ENCODE data around the gene PSMD11. TPM values are rescaled to one million over a fixed set of nuclear protein-coding genes. Genes with fewer than 3 reads are reported as not detected.
"Not testable (repeated sequence)": the region's sequence is repeated elsewhere in the genome, so short reads cannot be mapped to it uniquely, and the experiment has no call there.

The PSMD11 gene
- 119 and 172 TPM in 2 replicates for total RNA-seq (2014; rRNA removed; shearing (Covaris generic))

GRCh38 chr17:32444301-32445073 is at the start of gene PSMD11:
TSS of gene PSMD11 (plus strand) at chr17:32444510. CDS start at chr17:32444524, 14 bp downstream.
- peak; percentile 95 for DNase-seq (ENCODE audit: low spot score)

DNA sequence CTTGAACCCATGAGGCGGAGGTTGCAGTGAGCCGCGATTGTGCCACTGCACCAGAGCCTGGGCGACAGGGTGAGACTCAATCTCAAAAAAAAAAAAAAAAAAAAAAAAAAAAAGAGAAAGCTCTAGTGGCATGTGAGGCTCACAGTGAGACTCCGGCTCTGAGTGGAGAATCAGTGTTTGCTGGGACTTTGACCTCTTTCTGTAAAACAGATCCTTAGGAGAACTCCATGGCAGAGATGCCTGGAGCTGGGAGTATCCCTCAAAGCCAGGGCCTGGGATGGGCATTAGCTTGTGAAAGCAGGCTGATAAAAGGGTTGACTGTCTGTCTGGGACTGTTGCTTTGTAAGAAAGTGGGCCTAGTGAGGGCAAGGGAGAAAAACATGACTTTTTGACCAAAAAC is 48.0 kb upstream of the PSMD11 start:
- DNase-seq (ENCODE audit: low spot score), result no peak

DNA sequence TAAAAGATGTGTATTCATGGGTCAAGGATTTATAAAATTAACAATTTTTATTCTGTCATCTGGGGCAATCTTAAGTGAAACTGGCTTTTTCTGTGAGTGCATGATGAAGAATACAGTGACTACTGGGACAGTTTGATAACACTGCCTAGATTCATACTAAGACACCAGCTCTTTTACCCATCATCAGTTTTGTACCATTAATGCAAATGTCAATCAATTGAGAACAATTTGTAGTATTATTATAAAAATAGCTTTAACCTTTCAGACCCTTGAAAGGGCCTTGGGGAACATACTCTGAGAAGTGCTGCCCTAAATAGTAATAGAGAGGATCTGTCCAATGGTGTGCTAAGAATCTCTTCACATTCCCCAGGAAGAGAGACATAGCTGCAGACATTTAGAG is 45.4 kb upstream of the PSMD11 start:
- no peak for DNase-seq (ENCODE audit: low spot score)

DNA sequence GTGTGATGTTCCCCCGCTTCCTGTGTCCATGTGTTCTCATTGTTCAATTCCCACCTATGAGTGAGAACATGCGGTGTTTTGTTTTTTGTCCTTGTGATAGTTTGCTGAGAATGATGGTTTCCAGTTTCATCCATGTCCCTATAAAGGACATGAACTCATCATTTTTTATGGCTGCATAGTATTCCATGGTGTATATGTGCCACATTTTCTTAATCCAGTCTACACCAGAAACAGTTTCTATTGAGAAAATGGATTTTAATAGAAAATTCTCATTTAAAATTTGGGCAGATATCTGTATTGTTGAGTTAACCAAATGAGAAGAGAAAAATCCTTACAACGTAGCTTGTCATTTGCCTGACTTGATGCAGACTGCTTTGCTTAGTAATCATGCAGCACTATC is 34.2 kb upstream of the PSMD11 start:
- not testable (repeated sequence) for DNase-seq (ENCODE audit: low spot score)

- DNase-seq (ENCODE audit: low spot score), result no peak
Observed at GRCh38 chr17:32426894-32427293, 17.4 kb upstream of the PSMD11 start.

GRCh38 chr17:32429598-32429997 is 14.7 kb upstream of the PSMD11 start:
- DNase-seq (ENCODE audit: low spot score), result no peak

DNA sequence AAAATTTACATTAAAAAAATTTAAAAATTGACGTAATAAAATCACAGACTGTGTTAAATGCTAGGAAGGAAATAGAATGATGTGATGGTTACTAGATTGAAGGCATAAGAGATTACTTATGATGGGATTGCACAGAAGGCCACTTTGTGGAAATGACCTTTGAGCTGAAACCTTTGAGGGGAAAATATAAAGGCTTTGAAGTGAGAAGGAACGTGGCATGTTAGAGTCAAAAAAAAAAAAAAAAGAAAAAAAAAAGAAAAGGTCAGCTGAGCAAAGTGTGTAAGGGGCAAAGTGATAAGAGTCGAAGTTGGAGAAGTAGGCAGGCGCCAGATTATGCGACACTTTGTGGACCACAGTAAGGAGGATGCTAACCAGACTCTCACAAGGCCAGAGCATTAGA is 3.6 kb upstream of the PSMD11 start:
- DNase-seq (ENCODE audit: low spot score), result no peak

GRCh38 chr17:32441886-32442285 is 2.4 kb upstream of the PSMD11 start:
- no peak for DNase-seq (ENCODE audit: low spot score)

GRCh38 chr17:32443827-32444300 is 446 bp upstream of the PSMD11 start:
- no peak for DNase-seq (ENCODE audit: low spot score)

- peak; percentile 30 for DNase-seq (ENCODE audit: low spot score)
Observed at GRCh38 chr17:32445074-32445415, 735 bp downstream of the PSMD11 start.

- DNase-seq (ENCODE audit: low spot score), result no peak
Observed at GRCh38 chr17:32445497-32445896, 1.2 kb downstream of the PSMD11 start.

- peak; percentile 18 for DNase-seq (ENCODE audit: low spot score)
Observed at GRCh38 chr17:32445971-32446370, 1.7 kb downstream of the PSMD11 start.

- no peak for DNase-seq (ENCODE audit: low spot score)
Observed at GRCh38 chr17:32446949-32447348, 2.6 kb downstream of the PSMD11 start.

- no peak for DNase-seq (ENCODE audit: low spot score)
Observed at GRCh38 chr17:32449963-32450362, 5.7 kb downstream of the PSMD11 start.

GRCh38 chr17:32450379-32450778 is 6.1 kb downstream of the PSMD11 start:
- not testable (repeated sequence) for DNase-seq (ENCODE audit: low spot score)

DNA sequence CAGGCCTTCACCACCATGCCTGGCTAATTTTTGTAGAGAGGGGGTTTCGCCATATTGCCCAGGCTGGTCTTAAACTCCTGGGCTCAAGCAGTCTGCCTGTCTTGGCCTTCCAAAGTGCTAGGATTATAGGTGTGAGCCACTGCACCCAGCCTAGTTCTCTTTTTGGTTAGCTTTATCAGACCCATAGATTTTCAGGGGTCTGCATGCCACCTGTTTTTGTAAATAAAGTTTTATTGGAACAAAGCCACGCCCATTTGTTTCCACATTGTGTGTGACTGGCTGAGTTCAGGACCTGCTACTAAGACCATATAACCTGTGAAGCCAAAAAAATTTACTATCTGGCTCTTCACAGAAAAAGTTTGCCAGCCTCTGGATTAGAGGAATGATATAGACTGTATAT is 7.6 kb downstream of the PSMD11 start:
- DNase-seq (ENCODE audit: low spot score), result no peak

DNA sequence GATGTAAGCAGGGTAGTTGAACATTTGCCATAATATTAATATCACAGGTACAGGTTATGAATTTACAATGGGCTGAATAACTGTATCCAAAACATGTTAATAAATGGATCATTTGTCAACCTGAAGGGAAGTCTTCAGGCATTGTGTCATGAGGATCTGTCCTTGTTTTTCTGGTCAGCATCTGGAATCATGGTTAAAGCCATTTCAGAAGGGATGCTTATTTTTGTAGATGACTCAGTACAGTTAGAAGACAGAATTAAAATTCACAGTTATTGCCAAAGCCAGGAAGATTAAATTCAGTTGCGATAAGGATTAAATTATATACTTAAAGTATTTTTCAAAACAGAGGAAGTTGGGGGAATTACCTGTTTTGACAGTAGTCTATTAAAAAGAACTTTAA is 8.0 kb downstream of the PSMD11 start:
- DNase-seq (ENCODE audit: low spot score), result no peak

GRCh38 chr17:32453370-32453769 is 9.1 kb downstream of the PSMD11 start:
- no peak for DNase-seq (ENCODE audit: low spot score)

GRCh38 chr17:32458371-32458770 is 14.1 kb downstream of the PSMD11 start:
- DNase-seq (ENCODE audit: low spot score), result no peak

- no peak for DNase-seq (ENCODE audit: low spot score)
Observed at GRCh38 chr17:32460054-32460453, 15.7 kb downstream of the PSMD11 start.

DNA sequence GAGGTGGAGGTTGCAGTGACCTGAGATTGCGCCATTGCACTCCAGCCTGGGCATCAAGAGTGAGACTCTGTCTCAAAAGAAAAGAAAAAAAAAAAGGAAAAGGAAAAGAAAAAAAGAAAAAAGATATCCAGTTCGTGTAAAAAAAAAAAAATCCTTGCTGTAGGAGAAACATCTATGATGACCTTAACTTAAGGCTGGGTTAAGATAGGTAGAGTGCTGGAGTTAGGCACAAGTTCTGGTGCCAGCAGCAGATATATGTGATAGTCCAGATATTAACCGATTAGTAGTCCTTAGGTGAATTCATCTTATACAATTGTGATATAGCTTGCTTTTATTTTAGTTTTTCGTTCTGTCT is 17.2 kb downstream of the PSMD11 start:
- no peak for DNase-seq (ENCODE audit: low spot score)

- peak; percentile 40 for DNase-seq (ENCODE audit: low spot score)
Observed at GRCh38 chr17:32461853-32462617, 17.7 kb downstream of the PSMD11 start.

GRCh38 chr17:32463304-32463703 is 19.0 kb downstream of the PSMD11 start:
- DNase-seq (ENCODE audit: low spot score), result no peak
